GM23338 (cell line): ENCODE data around the gene INS.

ENCODE experiments used
- CREB1 ChIP-seq: fragments of 250-450 bp; sonication (Bioruptor Pico); IDR thresholded peaks from 2 replicates; pipeline ENCODE4 v1.5.0; 2020; ENCODE audit warnings: low read depth, mild to moderate bottlenecking, moderate library complexity
- EZH2 ChIP-seq: fragments of 200-600 bp; sonication (generic); IDR thresholded peaks from one replicate; pipeline ENCODE4 v1.8.0; 2017; ENCODE audit warnings: antibody characterized with exemption, mild to moderate bottlenecking, low read depth; ENCODE audit not compliant: unreplicated experiment
- EZH2phosphoT487 ChIP-seq: fragments of 200-600 bp; sonication (generic); IDR thresholded peaks from one replicate; pipeline ENCODE4 v1.8.1; 2018; ENCODE audit warnings: antibody characterized with exemption; ENCODE audit not compliant: unreplicated experiment
- JUNB ChIP-seq: IDR thresholded peaks from one replicate; pipeline ENCODE4 v1.6.1; 2016; ENCODE audit warnings: antibody characterized with exemption; ENCODE audit not compliant: unreplicated experiment
- NANOG ChIP-seq: IDR thresholded peaks from 2 replicates; pipeline ENCODE4 v1.6.1; 2016; ENCODE audit warnings: antibody characterized with exemption, borderline replicate concordance
- POLR2AphosphoS5 ChIP-seq: IDR thresholded peaks from 2 replicates; pipeline ENCODE4 v1.6.1; 2016; ENCODE audit warnings: antibody characterized with exemption, low read depth
- STAT1 ChIP-seq: IDR thresholded peaks from one replicate; pipeline ENCODE4 v1.6.1; 2016; ENCODE audit warnings: antibody characterized with exemption; ENCODE audit not compliant: unreplicated experiment
- TF ChIP-seq, protein P1 (sequence below), 2 experiments: fragments of 200-600 bp in 1 of 2; sonication (generic) in 1 of 2; conservative IDR thresholded peaks; 2 replicates each; pipeline versions ENCODE4 v1.5.1 to v1.6.1; 2016 to 2017; ENCODE audit warnings: antibody characterized with exemption in 2 of 2, low read depth in 2 of 2, mild to moderate bottlenecking in 2 of 2, moderate library complexity in 1 of 2
- TF ChIP-seq, protein P2 (sequence below): IDR thresholded peaks from one replicate; pipeline ENCODE4 v1.6.1; 2018; ENCODE audit warnings: antibody characterized with exemption; ENCODE audit not compliant: unreplicated experiment
- TF ChIP-seq, protein P3 (sequence below): IDR thresholded peaks from 2 replicates; pipeline ENCODE4 v1.6.1; 2016; ENCODE audit warnings: antibody characterized with exemption

DNA sequence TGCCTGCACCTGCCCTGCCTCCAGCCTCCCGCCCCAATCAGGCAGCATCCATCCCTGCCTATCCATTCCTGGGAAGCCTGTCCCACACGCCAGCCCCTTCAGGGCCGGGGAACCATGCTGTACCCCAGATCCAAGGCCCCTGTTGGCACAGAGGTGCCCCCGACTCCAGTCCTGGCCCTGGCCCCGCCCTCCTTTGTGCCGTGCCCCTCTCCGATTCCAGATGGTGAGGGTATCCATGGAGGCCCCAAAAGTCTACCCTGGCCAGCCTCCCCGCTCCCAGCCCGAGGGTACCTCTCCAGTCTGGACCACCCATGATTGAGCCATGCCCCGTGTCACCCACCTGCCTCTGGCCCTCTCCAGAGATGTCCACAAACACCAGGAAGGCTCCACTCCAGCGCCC, 13.4 kb upstream of the INS start:
- TF ChIP-seq, protein P1, sequence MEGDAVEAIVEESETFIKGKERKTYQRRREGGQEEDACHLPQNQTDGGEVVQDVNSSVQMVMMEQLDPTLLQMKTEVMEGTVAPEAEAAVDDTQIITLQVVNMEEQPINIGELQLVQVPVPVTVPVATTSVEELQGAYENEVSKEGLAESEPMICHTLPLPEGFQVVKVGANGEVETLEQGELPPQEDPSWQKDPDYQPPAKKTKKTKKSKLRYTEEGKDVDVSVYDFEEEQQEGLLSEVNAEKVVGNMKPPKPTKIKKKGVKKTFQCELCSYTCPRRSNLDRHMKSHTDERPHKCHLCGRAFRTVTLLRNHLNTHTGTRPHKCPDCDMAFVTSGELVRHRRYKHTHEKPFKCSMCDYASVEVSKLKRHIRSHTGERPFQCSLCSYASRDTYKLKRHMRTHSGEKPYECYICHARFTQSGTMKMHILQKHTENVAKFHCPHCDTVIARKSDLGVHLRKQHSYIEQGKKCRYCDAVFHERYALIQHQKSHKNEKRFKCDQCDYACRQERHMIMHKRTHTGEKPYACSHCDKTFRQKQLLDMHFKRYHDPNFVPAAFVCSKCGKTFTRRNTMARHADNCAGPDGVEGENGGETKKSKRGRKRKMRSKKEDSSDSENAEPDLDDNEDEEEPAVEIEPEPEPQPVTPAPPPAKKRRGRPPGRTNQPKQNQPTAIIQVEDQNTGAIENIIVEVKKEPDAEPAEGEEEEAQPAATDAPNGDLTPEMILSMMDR (conservative IDR thresholded peaks at IDR 0.05; ENCODE audit: low read depth in 2 of 2): no peak
- TF ChIP-seq, protein P2, sequence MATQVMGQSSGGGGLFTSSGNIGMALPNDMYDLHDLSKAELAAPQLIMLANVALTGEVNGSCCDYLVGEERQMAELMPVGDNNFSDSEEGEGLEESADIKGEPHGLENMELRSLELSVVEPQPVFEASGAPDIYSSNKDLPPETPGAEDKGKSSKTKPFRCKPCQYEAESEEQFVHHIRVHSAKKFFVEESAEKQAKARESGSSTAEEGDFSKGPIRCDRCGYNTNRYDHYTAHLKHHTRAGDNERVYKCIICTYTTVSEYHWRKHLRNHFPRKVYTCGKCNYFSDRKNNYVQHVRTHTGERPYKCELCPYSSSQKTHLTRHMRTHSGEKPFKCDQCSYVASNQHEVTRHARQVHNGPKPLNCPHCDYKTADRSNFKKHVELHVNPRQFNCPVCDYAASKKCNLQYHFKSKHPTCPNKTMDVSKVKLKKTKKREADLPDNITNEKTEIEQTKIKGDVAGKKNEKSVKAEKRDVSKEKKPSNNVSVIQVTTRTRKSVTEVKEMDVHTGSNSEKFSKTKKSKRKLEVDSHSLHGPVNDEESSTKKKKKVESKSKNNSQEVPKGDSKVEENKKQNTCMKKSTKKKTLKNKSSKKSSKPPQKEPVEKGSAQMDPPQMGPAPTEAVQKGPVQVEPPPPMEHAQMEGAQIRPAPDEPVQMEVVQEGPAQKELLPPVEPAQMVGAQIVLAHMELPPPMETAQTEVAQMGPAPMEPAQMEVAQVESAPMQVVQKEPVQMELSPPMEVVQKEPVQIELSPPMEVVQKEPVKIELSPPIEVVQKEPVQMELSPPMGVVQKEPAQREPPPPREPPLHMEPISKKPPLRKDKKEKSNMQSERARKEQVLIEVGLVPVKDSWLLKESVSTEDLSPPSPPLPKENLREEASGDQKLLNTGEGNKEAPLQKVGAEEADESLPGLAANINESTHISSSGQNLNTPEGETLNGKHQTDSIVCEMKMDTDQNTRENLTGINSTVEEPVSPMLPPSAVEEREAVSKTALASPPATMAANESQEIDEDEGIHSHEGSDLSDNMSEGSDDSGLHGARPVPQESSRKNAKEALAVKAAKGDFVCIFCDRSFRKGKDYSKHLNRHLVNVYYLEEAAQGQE: no peak
- TF ChIP-seq EZH2: no peak
- TF ChIP-seq POLR2AphosphoS5: no peak
- no peak for TF ChIP-seq EZH2phosphoT487
- TF ChIP-seq STAT1: no peak
- no peak for TF ChIP-seq JUNB
- TF ChIP-seq NANOG: no peak
- TF ChIP-seq CREB1: no peak
- TF ChIP-seq, protein P3, sequence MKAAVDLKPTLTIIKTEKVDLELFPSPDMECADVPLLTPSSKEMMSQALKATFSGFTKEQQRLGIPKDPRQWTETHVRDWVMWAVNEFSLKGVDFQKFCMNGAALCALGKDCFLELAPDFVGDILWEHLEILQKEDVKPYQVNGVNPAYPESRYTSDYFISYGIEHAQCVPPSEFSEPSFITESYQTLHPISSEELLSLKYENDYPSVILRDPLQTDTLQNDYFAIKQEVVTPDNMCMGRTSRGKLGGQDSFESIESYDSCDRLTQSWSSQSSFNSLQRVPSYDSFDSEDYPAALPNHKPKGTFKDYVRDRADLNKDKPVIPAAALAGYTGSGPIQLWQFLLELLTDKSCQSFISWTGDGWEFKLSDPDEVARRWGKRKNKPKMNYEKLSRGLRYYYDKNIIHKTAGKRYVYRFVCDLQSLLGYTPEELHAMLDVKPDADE: no peak
